ENCODE data around the gene SYT14.

The SYT14 gene

GRCh38 chr1:210081494-210081893, 143.5 kb downstream of the SYT14 start:
- Histone ChIP-seq H3K27me3 (ENCODE audit: insufficient read depth, low read length, poor library complexity) (no peaks in the 10 kb centered on the region), H2AFZ (ENCODE audit: low read depth, low read length) (no peak overlapping the region), H3K9ac (ENCODE audit: low read depth, low read length) (no peak overlapping the region), H3K9me3 (ENCODE audit: insufficient read depth, low read length, severe bottlenecking) (no peaks in the 10 kb centered on the region), H3K4me3 (ENCODE audit: low read depth in 1 of 2, low read length in 2 of 2) (no peak overlapping the region), H3K79me2 (ENCODE audit: insufficient read depth, low read length) (no peaks in the 10 kb centered on the region), H3K4me1 (ENCODE audit: insufficient read depth, low read length) (no peaks in the 10 kb centered on the region), H3K27ac (ENCODE audit: low read length) (no peak overlapping the region), H4K20me1 (ENCODE audit: insufficient read depth, low read length) (no peaks in the 10 kb centered on the region), H3K36me3 (ENCODE audit: insufficient read depth, low read length) (no peaks in the 10 kb centered on the region), H3K4me2 (ENCODE audit: insufficient read depth, low read length) (no peak overlapping the region)
- no peak for TF ChIP-seq CTCF (IDR thresholded peaks at IDR 0.05; ENCODE audit: borderline replicate concordance, extremely low read depth, low read length, poor library complexity, severe bottlenecking)
- TF ChIP-seq EZH2 (IDR thresholded peaks at IDR 0.05; ENCODE audit: borderline replicate concordance, low read depth, low read length, severe bottlenecking), result no peak
- no peak for DNase-seq
- no peak for ATAC-seq (ENCODE audit: insufficient read depth, low read depth)

- H3K36me3 ChIP-seq (ENCODE audit: insufficient read depth, low read length), result no peaks in the 10 kb centered on the region
- DNase-seq, result no peak
- ATAC-seq (ENCODE audit: insufficient read depth, low read depth), result no peak
- no peaks in the 10 kb centered on the region for H3K4me1 ChIP-seq (ENCODE audit: insufficient read depth, low read length)
- H4K20me1 ChIP-seq (ENCODE audit: insufficient read depth, low read length), result no peaks in the 10 kb centered on the region
- no peaks in the 10 kb centered on the region for H3K79me2 ChIP-seq (ENCODE audit: insufficient read depth, low read length)
- no peaks in the 10 kb centered on the region for H3K27me3 ChIP-seq (ENCODE audit: insufficient read depth, low read length, poor library complexity)
- no peak overlapping the region for H3K4me3 ChIP-seq (ENCODE audit: low read depth in 1 of 2, low read length in 2 of 2)
- no peak overlapping the region for H3K9ac ChIP-seq (ENCODE audit: low read depth, low read length)
- no peaks in the 10 kb centered on the region for H3K9me3 ChIP-seq (ENCODE audit: insufficient read depth, low read length, severe bottlenecking)
- no peak overlapping the region for H2AFZ ChIP-seq (ENCODE audit: low read depth, low read length)
- TF ChIP-seq CTCF (IDR thresholded peaks at IDR 0.05; ENCODE audit: borderline replicate concordance, extremely low read depth, low read length, poor library complexity, severe bottlenecking), result no peak
- TF ChIP-seq EZH2 (IDR thresholded peaks at IDR 0.05; ENCODE audit: borderline replicate concordance, low read depth, low read length, severe bottlenecking), result no peak
- no peak overlapping the region for H3K4me2 ChIP-seq (ENCODE audit: insufficient read depth, low read length)
- no peak overlapping the region for H3K27ac ChIP-seq (ENCODE audit: low read length)
Measured at GRCh38 chr1:210085359-210085758, 147.3 kb downstream of the SYT14 start.

- H3K4me3 ChIP-seq (ENCODE audit: low read depth in 1 of 2, low read length in 2 of 2), result no peak overlapping the region
- no peak for ATAC-seq (ENCODE audit: insufficient read depth, low read depth)
- TF ChIP-seq EZH2 (IDR thresholded peaks at IDR 0.05; ENCODE audit: borderline replicate concordance, low read depth, low read length, severe bottlenecking) (no peak), CTCF (IDR thresholded peaks at IDR 0.05; ENCODE audit: borderline replicate concordance, extremely low read depth, low read length, poor library complexity, severe bottlenecking) (no peak)
- DNase-seq, result no peak
- H3K27me3 ChIP-seq (ENCODE audit: insufficient read depth, low read length, poor library complexity), result no peaks in the 10 kb centered on the region
- no peaks in the 10 kb centered on the region for H3K79me2 ChIP-seq (ENCODE audit: insufficient read depth, low read length)
- H3K27ac ChIP-seq (ENCODE audit: low read length), result no peak overlapping the region
- no peaks in the 10 kb centered on the region for H3K36me3 ChIP-seq (ENCODE audit: insufficient read depth, low read length)
- H3K9me3 ChIP-seq (ENCODE audit: insufficient read depth, low read length, severe bottlenecking), result no peaks in the 10 kb centered on the region
- no peaks in the 10 kb centered on the region for H3K4me1 ChIP-seq (ENCODE audit: insufficient read depth, low read length)
- H2AFZ ChIP-seq (ENCODE audit: low read depth, low read length), result no peak overlapping the region
- H4K20me1 ChIP-seq (ENCODE audit: insufficient read depth, low read length), result no peaks in the 10 kb centered on the region
- H3K4me2 ChIP-seq (ENCODE audit: insufficient read depth, low read length), result no peak overlapping the region
- no peak overlapping the region for H3K9ac ChIP-seq (ENCODE audit: low read depth, low read length)
Measured at GRCh38 chr1:210087058-210087457, 149.0 kb downstream of the SYT14 start.

- Histone ChIP-seq H3K4me2 (ENCODE audit: insufficient read depth, low read length) (no peak overlapping the region), H4K20me1 (ENCODE audit: insufficient read depth, low read length) (no peaks in the 10 kb centered on the region), H3K9ac (ENCODE audit: low read depth, low read length) (no peak overlapping the region), H2AFZ (ENCODE audit: low read depth, low read length) (no peak overlapping the region), H3K9me3 (ENCODE audit: insufficient read depth, low read length, severe bottlenecking) (no peaks in the 10 kb centered on the region), H3K27ac (ENCODE audit: low read length) (no peak overlapping the region), H3K36me3 (ENCODE audit: insufficient read depth, low read length) (no peaks in the 10 kb centered on the region), H3K4me1 (ENCODE audit: insufficient read depth, low read length) (no peaks in the 10 kb centered on the region), H3K4me3 (ENCODE audit: low read depth in 1 of 2, low read length in 2 of 2) (no peak overlapping the region), H3K79me2 (ENCODE audit: insufficient read depth, low read length) (no peaks in the 10 kb centered on the region), H3K27me3 (ENCODE audit: insufficient read depth, low read length, poor library complexity) (no peaks in the 10 kb centered on the region)
- no peak for TF ChIP-seq EZH2 (IDR thresholded peaks at IDR 0.05; ENCODE audit: borderline replicate concordance, low read depth, low read length, severe bottlenecking)
- no peak for TF ChIP-seq CTCF (IDR thresholded peaks at IDR 0.05; ENCODE audit: borderline replicate concordance, extremely low read depth, low read length, poor library complexity, severe bottlenecking)
- no peak for DNase-seq
- no peak for ATAC-seq (ENCODE audit: insufficient read depth, low read depth)
Measured at GRCh38 chr1:210089855-210090254, 151.8 kb downstream of the SYT14 start.
